K562 (cell line): ENCODE data around the gene C13orf46. TPM values are rescaled to one million over a fixed set of nuclear protein-coding genes. Genes with fewer than 3 reads are reported as not detected.

Experiments used
- ATAC-seq: fragments of 200-7000 bp; cut with Tn5 transposase; 3 replicates; pipeline ENCODE4 v1.9.1; 2020; ENCODE audit warnings: moderate library complexity
- BruUV-seq: library from RNA; stranded (reverse); fragments of 400-500 nt; replicated peaks from 2 replicates; lab custom pipeline; 2021; lab: Mats Ljungman, UMichigan
- CTCF ChIA-PET: fragments of 300-600 bp; formaldehyde crosslinking; extraction: SDS; loops from one replicate; lab custom pipeline; 2021; ENCODE audit warnings: low intra/inter-chr PET ratio; lab: Yijun Ruan, JAX
- POLR2A ChIA-PET: fragments of 300-600, 350-650 bp; sonication (Branson Sonifier 250); formaldehyde crosslinking; extraction: SDS; loops from one replicate; lab custom pipeline; 2021; ENCODE audit warnings: antibody characterized with exemption, inconsistent platforms; lab: Yijun Ruan, JAX
- DNase-seq, 4 experiments: peaks; one replicate each; pipeline versions ENCODE4 v3.0.0 to v3.0.0-alpha.2; 2011 to 2018; ENCODE audit warnings: low spot score in 3 of 4, mixed read lengths in 3 of 4; ENCODE audit errors: extremely low read depth in 1 of 4
- FAIRE-seq: peaks from 2 replicates; lab custom pipeline; 2011; peaks lifted over from hg19 to GRCh38; lab: Jason Lieb, UNC
- H2AFZ ChIP-seq: 2 replicates; pipeline ENCODE4 v1.6.0; 2011; ENCODE audit warnings: low read depth, low read length, control low read depth, inconsistent platforms
- H3K27ac ChIP-seq: fragments of 200-600 bp; 3 replicates; pipeline ENCODE4 v1.8.0; 2011; ENCODE audit warnings: low read depth, mild to moderate bottlenecking, control low read depth, inconsistent platforms, low read length, moderate library complexity, mixed read lengths; ENCODE audit errors: extremely low read depth
- H3K27me3 ChIP-seq, 2 experiments: fragments of 300-600 bp in 1 of 2; 2 replicates in 1 of 2; 3 replicates in 1 of 2; pipeline versions ENCODE4 v1.6.0 to v1.8.0; 2011; ENCODE audit warnings: inconsistent platforms in 2 of 2, low read length in 2 of 2, mild to moderate bottlenecking in 1 of 2, mixed read lengths in 1 of 2, moderate library complexity in 1 of 2; ENCODE audit not compliant: control insufficient read depth in 2 of 2, insufficient read depth in 2 of 2
- H3K36me3 ChIP-seq: fragments of 300-600 bp; 3 replicates; pipeline ENCODE4 v1.8.0; 2011; ENCODE audit warnings: mild to moderate bottlenecking, low read length, inconsistent platforms; ENCODE audit not compliant: control insufficient read depth, insufficient read depth
- H3K4me1 ChIP-seq, 2 experiments: fragments of 200-600 bp in 1 of 2; replicated peaks in 1 of 2; 2 replicates in 1 of 2; 3 replicates in 1 of 2; pipeline versions ENCODE4 v1.5.1 to v1.8.0; 2011; ENCODE audit warnings: inconsistent platforms in 2 of 2, low read length in 2 of 2, mild to moderate bottlenecking in 1 of 2, mixed read lengths in 1 of 2, moderate library complexity in 1 of 2; ENCODE audit not compliant: control insufficient read depth in 2 of 2, insufficient read depth in 2 of 2
- H3K4me2 ChIP-seq: 2 replicates; pipeline ENCODE4 v1.6.1; 2011; ENCODE audit warnings: low read length, control low read depth, inconsistent platforms, mixed read lengths; ENCODE audit not compliant: insufficient read depth
- H3K4me3 ChIP-seq: fragments of 200-600 bp; sonication (generic), shearing (Covaris generic); 2 replicates; pipeline ENCODE4 v1.5.1; 2016; ENCODE audit warnings: control low read depth, inconsistent platforms
- H3K79me2 ChIP-seq: fragments of 200-600 bp; 3 replicates; pipeline ENCODE4 v1.8.0; 2011; ENCODE audit warnings: low read length, inconsistent platforms; ENCODE audit not compliant: control insufficient read depth, insufficient read depth
- H3K9ac ChIP-seq, 2 experiments: 2 replicates each; pipeline versions ENCODE4 v1.6.0 to v1.6.1; 2011; ENCODE audit warnings: low read depth in 2 of 2, low read length in 2 of 2, control low read depth in 1 of 2, inconsistent platforms in 1 of 2, mild to moderate bottlenecking in 1 of 2, mixed read lengths in 1 of 2; ENCODE audit not compliant: insufficient read depth in 1 of 2
- H3K9me1 ChIP-seq: one replicate; pipeline ENCODE4 v1.6.0; 2011; ENCODE audit warnings: inconsistent platforms, mild to moderate bottlenecking, low read length, moderate library complexity; ENCODE audit not compliant: control insufficient read depth, insufficient read depth
- H3K9me3 ChIP-seq: replicated peaks from 2 replicates; pipeline ENCODE4 v1.5.1; 2011; ENCODE audit warnings: low read depth, low read length, inconsistent platforms; ENCODE audit not compliant: control insufficient read depth, insufficient read depth
- H4K20me1 ChIP-seq: replicated peaks from 2 replicates; pipeline ENCODE4 v1.6.1; 2011; ENCODE audit warnings: low read length, inconsistent platforms, mixed read lengths; ENCODE audit not compliant: control insufficient read depth, insufficient read depth
- CREBBP ChIP-seq: IDR thresholded peaks from one replicate; pipeline ENCODE4 v1.6.1; 2012; ENCODE audit warnings: low read depth, mild to moderate bottlenecking, control low read depth, inconsistent platforms, low read length
- E2F5 ChIP-seq: sonication (generic); formaldehyde crosslinking; IDR thresholded peaks from 2 replicates; pipeline ENCODE4 v1.8.0; 2022; ENCODE audit warnings: mild to moderate bottlenecking, missing genetic modification reagents
- EP400 ChIP-seq: fragments of 450-650 bp; IDR thresholded peaks from 2 replicates; pipeline ENCODE4 v1.6.1; 2017; ENCODE audit warnings: antibody characterized with exemption, mild to moderate bottlenecking, moderate library complexity
- HMG20B ChIP-seq: fragments of 250-450 bp; sonication (Bioruptor Pico); IDR thresholded peaks from 2 replicates; pipeline ENCODE4 v1.5.0; 2021; ENCODE audit warnings: mild to moderate bottlenecking
- HNRNPK ChIP-seq: fragments of 200-400 bp; formaldehyde crosslinking; IDR thresholded peaks from one replicate; pipeline ENCODE4 v1.6.1; 2018; ENCODE audit warnings: mild to moderate bottlenecking, low read depth, low read length; ENCODE audit not compliant: poor library complexity, severe bottlenecking
- ID3 ChIP-seq, 2 experiments: fragments of 250-450 bp in 1 of 2; fragments of 450-650 bp in 1 of 2; sonication (Bioruptor Pico) in 1 of 2; IDR thresholded peaks; 2 replicates each; pipeline versions ENCODE4 v1.6.1 to v1.8.0; 2016 to 2021; ENCODE audit warnings: mild to moderate bottlenecking in 2 of 2, moderate library complexity in 2 of 2, missing compliant biosample characterization in 1 of 2, missing genetic modification characterization in 1 of 2
- IRF1 ChIP-seq: sonication (generic); formaldehyde crosslinking; IDR thresholded peaks from 2 replicates; pipeline ENCODE4 v1.8.0; 2022; ENCODE audit warnings: missing genetic modification reagents, mild to moderate bottlenecking, borderline replicate concordance
- MNT ChIP-seq, 2 experiments: fragments of 450-650 bp; conservative IDR thresholded peaks; 2 replicates each; pipeline ENCODE4 v1.6.1; 2017; ENCODE audit warnings: mild to moderate bottlenecking in 2 of 2, moderate library complexity in 2 of 2
- PHB ChIP-seq: fragments of 250-450 bp; sonication (Bioruptor Pico); IDR thresholded peaks from 2 replicates; pipeline ENCODE4 v1.5.0; 2021
- POLR2AphosphoS2 ChIP-seq: IDR thresholded peaks from 2 replicates; pipeline ENCODE4 v1.6.1; 2012; ENCODE audit warnings: low read length, improper control_type of control experiment
- TEAD1 ChIP-seq, 2 experiments: fragments of 450-650 bp in 1 of 2; sonication (generic) in 1 of 2; formaldehyde crosslinking; IDR thresholded peaks; 2 replicates each; pipeline versions ENCODE4 v1.4.0 to v1.8.0; 2020 to 2022; ENCODE audit warnings: mild to moderate bottlenecking in 2 of 2, missing genetic modification reagents in 1 of 2
- TFAP4 ChIP-seq: sonication (generic); formaldehyde crosslinking; IDR thresholded peaks from 2 replicates; pipeline ENCODE4 v1.8.0; 2022; ENCODE audit warnings: missing genetic modification reagents, mild to moderate bottlenecking, moderate library complexity, borderline replicate concordance
- ZBTB9 ChIP-seq: fragments of 450-650 bp; formaldehyde crosslinking; IDR thresholded peaks from 2 replicates; pipeline ENCODE4 v1.4.0; 2020; ENCODE audit warnings: mild to moderate bottlenecking, moderate library complexity
- ZNF263 ChIP-seq: sonication (generic); formaldehyde crosslinking; IDR thresholded peaks from 2 replicates; pipeline ENCODE4 v1.8.0; 2022; ENCODE audit warnings: mild to moderate bottlenecking, missing genetic modification reagents, borderline replicate concordance
- ZNF436 ChIP-seq: fragments of 250-450, 450-650 bp; sonication (Bioruptor Pico); formaldehyde crosslinking; IDR thresholded peaks from 2 replicates; pipeline ENCODE4 v1.7.0; 2020; ENCODE audit warnings: mild to moderate bottlenecking
- ZNF668 ChIP-seq: fragments of 250-450 bp; sonication (Bioruptor Pico); IDR thresholded peaks from 2 replicates; pipeline ENCODE4 v1.8.0; 2022; ENCODE audit warnings: mild to moderate bottlenecking, inconsistent platforms
- WGBS: fragments of 100-300 bp; shearing (Covaris generic); methylation state at CpG from one replicate; pipeline ENCODE4 v1.1.6; 2016; ENCODE audit warnings: low coverage, mixed read lengths; ENCODE audit not compliant: insufficient coverage; ENCODE audit errors: missing lambda C conversion rate; 5-methylcytosine and 5-hydroxymethylcytosine counted together
- in situ Hi-C: fragments of 300-500 bp; cut with MboI; formaldehyde crosslinking; loops from 4 replicates; pipeline ENCODE4 v1.15.0; 2018; ENCODE audit warnings: inconsistent platforms, mixed read lengths
- intact Hi-C: fragments of 100-400 bp; cut with micrococcal nuclease; formaldehyde crosslinking; loops from 2 replicates; pipeline ENCODE4 v1.14.2; 2022
- polyA plus RNA-seq, 8 experiments: library from polyadenylated mRNA; depleted of rRNA in 4 of 8; stranded (reverse) in 5 of 8; unstranded in 3 of 8; fragments of >200 nt; fragmentation: Nextera tagmentation in 2 of 8; fragmentation: Illumina TruSeq in 1 of 8; extraction: Ambion mirVana in 2 of 8; extraction: Trizol in 1 of 8; gene quantifications; 2 replicates each; pipeline versions ENCODE4 v1.2.1 to v1.2.3, GENCODE V29; 2011 to 2014; ENCODE audit warnings: inconsistent platforms in 1 of 8, missing spikeins in 1 of 8
- total RNA-seq, 7 experiments: library from RNA; depleted of rRNA in 6 of 7; stranded (reverse); fragments of >200 nt in 6 of 7; fragmentation: Illumina TruSeq in 2 of 7; extraction: Trizol in 2 of 7; gene quantifications; 2 replicates each; pipeline versions ENCODE4 v1.2.1 to v1.2.3, GENCODE V29; 2011 to 2021; ENCODE audit warnings: low replicate concordance in 1 of 7

C13orf46 gene
- total and polyA plus RNA-seq, 9 of the 15 experiments (the other 6 are each of a cell fraction or from before 2014, with no cell fraction given), result 0.04 to 0.24 (median 0.05) TPM; not detected in 4

- DNase-seq, result no peak
- TF ChIP-seq ZNF263 (CRISPR knock-in tag) (no peak), MNT (conservative IDR thresholded peaks at IDR 0.05) (no peak), E2F5 (CRISPR knock-in tag) (no peak), POLR2AphosphoS2 (no peak), CREBBP (no peak), PHB (CRISPR knock-in tag) (no peak), ZBTB9 (no peak), ID3 (CRISPR knock-in tag; IDR thresholded peaks at IDR 0.05) (no peak), ID3 (tag; IDR thresholded peaks at IDR 0.05) (no peak), HMG20B (no peak), TFAP4 (CRISPR knock-in tag) (no peak), ZNF436 (CRISPR knock-in tag) (no peak), HNRNPK (no peak), IRF1 (no peak), EP400 (no peak), ZNF668 (CRISPR knock-in tag) (no peak), TEAD1 (CRISPR knock-in tag; IDR thresholded peaks at IDR 0.05) (no peak)
These were observed 37.4 kb upstream of the C13orf46 start for GRCh38 chr13:114011226-114011625.

More at GRCh38 chr13:114011226-114011625, 37.4 kb upstream of the C13orf46 start:
- 94% methylated on average over 7 of the region's 19 CpGs for WGBS
- CTCF ChIA-PET, result no interaction called here
- Histone ChIP-seq H2AFZ (no peak overlapping the region), H3K4me3 (no peak overlapping the region), H4K20me1 (no peaks in the 10 kb centered on the region), H3K4me2 (no peak overlapping the region), H3K27ac (no peak overlapping the region), H3K9me1 (no peaks in the 10 kb centered on the region), H3K9ac (no peak overlapping the region), H3K79me2 (no peaks in the 10 kb centered on the region), H3K4me1 (peaks cover 0 to 9% of the 10 kb centered on the region in 2 experiments; a peak in 2 of 5 replicates), H3K9me3 (no peaks in the 10 kb centered on the region), H3K36me3 (peaks cover 39% of the 10 kb centered on the region; the same call in 2 of the 3 replicates), H3K27me3 (no peaks in the 10 kb centered on the region)
- ATAC-seq (no peak), FAIRE-seq (no peak)
- no TSS peak for BruUV-seq
- POLR2A ChIA-PET, result no interaction called here
- in situ Hi-C loops (no loop called here), intact Hi-C loops (no loop called here)
